H1 (cell line): ENCODE results near the gene BABAM1. TPM values are rescaled to one million over a fixed set of nuclear protein-coding genes. Genes with fewer than 3 reads are reported as not detected.

Source experiments
- CTCF ChIA-PET: fragments of 300-600 bp; sonication (Branson Sonifier 250); formaldehyde crosslinking; loops from one replicate; lab custom pipeline; 2021; ENCODE audit not compliant: partially characterized antibody; lab: Charles Lee
- POLR2A ChIA-PET: fragments of 300-600 bp; sonication (Branson Sonifier 250); formaldehyde crosslinking; loops from one replicate; lab custom pipeline; 2021; ENCODE audit warnings: inconsistent platforms; ENCODE audit not compliant: partially characterized antibody; lab: Charles Lee
- DNase-seq, 2 experiments: peaks; one replicate each; pipeline versions ENCODE4 v3.0.0 to v3.0.0-alpha.2; 2010 to 2022; ENCODE audit warnings: low spot score in 2 of 2, low read depth in 1 of 2, mixed read lengths in 1 of 2
- FAIRE-seq: peaks from 2 replicates; lab custom pipeline; 2011; peaks lifted over from hg19 to GRCh38; lab: Jason Lieb, UNC
- H2AFZ ChIP-seq: 2 replicates; pipeline ENCODE4 v1.8.1; 2012; ENCODE audit warnings: low read length, inconsistent platforms
- H2AK5ac ChIP-seq: 2 replicates; pipeline ENCODE4 v1.6.1; 2013; ENCODE audit warnings: low read depth, low read length
- H2BK120ac ChIP-seq: replicated peaks from 2 replicates; pipeline ENCODE3; 2013; ENCODE audit warnings: low read depth, low read length, inconsistent platforms
- H2BK12ac ChIP-seq: 2 replicates; pipeline ENCODE4 v1.6.1; 2013; ENCODE audit warnings: low read depth, low read length
- H2BK15ac ChIP-seq: 2 replicates; pipeline ENCODE4 v1.6.1; 2013; ENCODE audit warnings: low read length
- H2BK20ac ChIP-seq: 2 replicates; pipeline ENCODE4 v1.6.1; 2013; ENCODE audit warnings: low read length
- H2BK5ac ChIP-seq: 2 replicates; pipeline ENCODE4 v1.6.1; 2013; ENCODE audit warnings: low read depth, low read length
- H3K14ac ChIP-seq: 2 replicates; pipeline ENCODE4 v1.6.1; 2013; ENCODE audit warnings: inconsistent platforms; ENCODE audit not compliant: insufficient read length
- H3K18ac ChIP-seq: 2 replicates; pipeline ENCODE4 v1.6.1; 2013; ENCODE audit warnings: low read length; ENCODE audit errors: extremely low read depth
- H3K23ac ChIP-seq: 2 replicates; pipeline ENCODE4 v1.6.1; 2013; ENCODE audit warnings: inconsistent platforms; ENCODE audit not compliant: insufficient read length
- H3K23me2 ChIP-seq: 2 replicates; pipeline ENCODE4 v1.6.1; 2013; ENCODE audit warnings: low read depth, low read length
- H3K27ac ChIP-seq: 2 replicates; pipeline ENCODE4 v1.6.1; 2011; ENCODE audit warnings: low read depth, low read length, inconsistent platforms
- H3K27me3 ChIP-seq, 4 experiments: replicated peaks in 1 of 4; 1 replicate in 1 of 4; 2 replicates in 3 of 4; pipeline versions ENCODE4 v1.6.1 to v1.8.1; 2011 to 2013; ENCODE audit warnings: low read length in 3 of 4, mild to moderate bottlenecking in 3 of 4, inconsistent platforms in 2 of 4, mixed read lengths in 2 of 4, moderate library complexity in 1 of 4; ENCODE audit not compliant: control insufficient read depth in 3 of 4, insufficient read depth in 3 of 4; ENCODE audit errors: extremely low read depth in 1 of 4
- H3K36me3 ChIP-seq, 4 experiments: 2 replicates each; pipeline versions ENCODE4 v1.6.1 to v1.8.1; 2011 to 2013; ENCODE audit warnings: mild to moderate bottlenecking in 4 of 4, low read length in 3 of 4, moderate library complexity in 2 of 4, control low read depth in 1 of 4, inconsistent platforms in 1 of 4; ENCODE audit not compliant: insufficient read depth in 4 of 4, control insufficient read depth in 2 of 4
- H3K4ac ChIP-seq: replicated peaks from 2 replicates; pipeline ENCODE3; 2013; ENCODE audit warnings: low read length, low read depth, mixed read lengths, inconsistent platforms; ENCODE audit not compliant: insufficient read length
- H3K4me1 ChIP-seq, 4 experiments: replicated peaks in 1 of 4; 1 replicate in 1 of 4; 2 replicates in 3 of 4; pipeline versions ENCODE4 v1.6.1 to v1.8.1; 2011 to 2013; ENCODE audit warnings: low read length in 3 of 4, inconsistent platforms in 2 of 4, mixed read lengths in 1 of 4; ENCODE audit not compliant: insufficient read depth in 4 of 4, control insufficient read depth in 3 of 4
- H3K4me2 ChIP-seq, 2 experiments: 2 replicates each; pipeline versions ENCODE4 v1.6.1 to v1.8.1; 2011 to 2013; ENCODE audit warnings: low read depth in 2 of 2, low read length in 2 of 2, control low read depth in 1 of 2, inconsistent platforms in 1 of 2, mild to moderate bottlenecking in 1 of 2; ENCODE audit not compliant: insufficient read depth in 1 of 2
- H3K4me3 ChIP-seq, 4 experiments: fragments of 200-600, 300-600 bp in 1 of 4; sonication (generic), shearing (Covaris generic), sonication (Bioruptor Twin) in 1 of 4; 2 replicates each; pipeline versions ENCODE4 v1.5.1 to v1.8.1; 2011 to 2016; ENCODE audit warnings: low read length in 4 of 4, low read depth in 3 of 4, control low read depth in 2 of 4, inconsistent platforms in 2 of 4, mild to moderate bottlenecking in 2 of 4, mixed read lengths in 1 of 4, moderate library complexity in 1 of 4; ENCODE audit not compliant: insufficient read depth in 2 of 4; ENCODE audit errors: extremely low read depth in 1 of 4
- H3K56ac ChIP-seq: replicated peaks from 2 replicates; pipeline ENCODE3; 2013; ENCODE audit warnings: low read depth, mild to moderate bottlenecking, mixed read lengths, low read length, inconsistent platforms; ENCODE audit not compliant: insufficient read length
- H3K79me1 ChIP-seq: 2 replicates; pipeline ENCODE4 v1.6.1; 2013; ENCODE audit warnings: low read depth, low read length, control low read depth
- H3K79me2 ChIP-seq, 2 experiments: 2 replicates each; pipeline versions ENCODE4 v1.6.1 to v1.8.1; 2012 to 2013; ENCODE audit warnings: low read length in 2 of 2, mild to moderate bottlenecking in 2 of 2, inconsistent platforms in 1 of 2; ENCODE audit not compliant: insufficient read depth in 2 of 2, control insufficient read depth in 1 of 2
- H3K9ac ChIP-seq, 4 experiments: replicated peaks in 1 of 4; 1 replicate in 1 of 4; 2 replicates in 3 of 4; pipeline versions ENCODE4 v1.6.1 to v1.8.1; 2011 to 2013; ENCODE audit warnings: low read depth in 3 of 4, low read length in 3 of 4, control low read depth in 2 of 4, mild to moderate bottlenecking in 2 of 4, moderate library complexity in 2 of 4, inconsistent platforms in 1 of 4; ENCODE audit errors: extremely low read depth in 1 of 4
- H3K9me3 ChIP-seq, 2 experiments: 2 replicates each; pipeline versions ENCODE4 v1.6.1 to v1.8.1; 2012 to 2013; ENCODE audit warnings: mild to moderate bottlenecking in 2 of 2, moderate library complexity in 2 of 2, control low read depth in 1 of 2, inconsistent platforms in 1 of 2, low read depth in 1 of 2, low read length in 1 of 2, mixed read lengths in 1 of 2; ENCODE audit not compliant: insufficient read depth in 2 of 2
- H4K20me1 ChIP-seq, 2 experiments: replicated peaks in 1 of 2; 2 replicates each; pipeline versions ENCODE3 to v1.8.1; 2011 to 2013; ENCODE audit warnings: inconsistent platforms in 2 of 2, low read length in 2 of 2, mild to moderate bottlenecking in 1 of 2; ENCODE audit not compliant: insufficient read depth in 2 of 2, control insufficient read depth in 1 of 2
- H4K5ac ChIP-seq: 2 replicates; pipeline ENCODE4 v1.6.1; 2013; ENCODE audit warnings: low read length, low read depth, mixed read lengths, inconsistent platforms; ENCODE audit not compliant: insufficient read length
- H4K8ac ChIP-seq: 2 replicates; pipeline ENCODE4 v1.8.0; 2013; ENCODE audit warnings: mild to moderate bottlenecking, moderate library complexity, low read length, inconsistent platforms; ENCODE audit not compliant: insufficient read depth; ENCODE audit errors: extremely low read depth
- H4K91ac ChIP-seq: replicated peaks from 2 replicates; pipeline ENCODE3; 2013; ENCODE audit warnings: low read length, mixed read lengths, inconsistent platforms; ENCODE audit not compliant: insufficient read length
- E2F6 ChIP-seq: IDR thresholded peaks from 2 replicates; pipeline ENCODE4 v1.6.1; 2012; ENCODE audit warnings: inconsistent platforms
- GABPA ChIP-seq: IDR thresholded peaks from 2 replicates; pipeline ENCODE4 v1.6.1; 2011; ENCODE audit warnings: mild to moderate bottlenecking, low read length, moderate library complexity, borderline replicate concordance; ENCODE audit not compliant: insufficient read depth
- HDAC6 ChIP-seq: IDR thresholded peaks from one replicate; pipeline ENCODE4 v1.7.1; 2012; ENCODE audit warnings: low read depth, mild to moderate bottlenecking, inconsistent platforms, low read length, moderate library complexity
- MAFK ChIP-seq: IDR thresholded peaks from 2 replicates; pipeline ENCODE4 v1.6.1; 2012; ENCODE audit warnings: low read depth, mild to moderate bottlenecking, improper control_type of control experiment, low read length
- WGBS, 2 experiments: shearing (Covaris generic) in 1 of 2; methylation state at CpG; one replicate each; pipeline versions ENCODE4 v1.1.6 to v1.1.7; 2013 to 2015; ENCODE audit warnings: low lambda C conversion rate in 2 of 2, mixed read lengths in 2 of 2, inconsistent platforms in 1 of 2, low coverage in 1 of 2, missing lambda C conversion rate in 1 of 2; ENCODE audit not compliant: insufficient replicate concordance in 2 of 2, insufficient coverage in 1 of 2, insufficient read length in 1 of 2; ENCODE audit errors: extremely low coverage in 1 of 2, missing lambda C conversion rate in 1 of 2; 5-methylcytosine and 5-hydroxymethylcytosine counted together
- polyA plus RNA-seq, 7 experiments: library from polyadenylated mRNA; depleted of rRNA in 3 of 7; stranded (reverse) in 5 of 7; unstranded in 2 of 7; fragments of >200 nt in 5 of 7; fragments of 200-250 nt in 2 of 7; gene quantifications; 1 replicate in 5 of 7; 2 replicates in 1 of 7; 4 replicates in 1 of 7; pipeline versions ENCODE4 v1.2.1 to v1.2.3, GENCODE V29; 2011 to 2013; ENCODE audit warnings: missing spikeins in 2 of 7, mixed read lengths in 2 of 7
- total RNA-seq: library from RNA; stranded (reverse); fragmentation: NEBNext Ultra II Directional; extraction: Animal tissue kit (Norgen Biotek cat#: 25700); gene quantifications from 2 replicates; pipeline ENCODE4 v1.2.1, GENCODE V29; 2021

The BABAM1 gene
- total and polyA plus RNA-seq, 2 of the 8 experiments (the other 6 are each of a cell fraction or from before 2014, with no cell fraction given): 127 to 133 TPM

DNA sequence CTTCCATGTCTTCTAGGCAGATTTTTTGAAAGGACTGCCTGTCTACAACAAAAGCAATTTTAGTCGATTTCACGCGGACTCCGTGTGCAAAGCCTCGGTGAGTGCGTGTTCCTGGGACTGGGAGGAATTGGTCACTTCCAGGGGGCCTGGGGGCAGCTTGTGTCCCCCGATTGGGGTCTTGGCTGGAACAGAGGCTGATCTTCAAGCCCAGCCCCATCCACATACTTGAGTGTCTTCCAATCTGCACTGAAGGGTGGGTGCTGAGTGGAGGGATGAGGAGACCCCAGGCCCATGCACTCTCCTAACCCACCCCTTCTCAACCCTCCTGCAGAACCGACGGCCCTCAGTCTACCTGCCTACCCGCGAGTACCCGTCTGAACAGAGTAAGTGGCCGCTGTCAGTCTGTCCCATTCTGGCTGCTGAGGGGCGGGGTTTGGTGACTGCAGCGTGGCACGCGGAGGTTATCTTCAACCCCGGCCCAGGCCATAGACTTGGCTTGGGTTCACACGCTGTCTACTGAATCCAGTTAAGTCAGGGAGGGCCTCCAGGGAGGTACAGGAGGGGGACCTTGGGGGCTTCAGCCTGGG, 46.9 kb downstream of the BABAM1 start:
- ChIA-PET POLR2A (interaction anchor here (1.2 to 18.5 kb wide), 3 partner anchors 8 to 21 kb away, joined by 5 to 329 read pairs (median 9); partner anchors contain the start of gene ANO8), CTCF (interaction anchor here (1.6 kb wide), 1 partner anchor 8 kb away, joined by 4 read pairs; no protein-coding TSS in a partner anchor)
- H3K23me2 ChIP-seq: peaks cover 5% of the 10 kb centered on the region
- H2BK15ac ChIP-seq: no peak overlapping the region
- H3K4me2 ChIP-seq: no peak overlapping the region
- WGBS, 2 experiments: 94% methylated on average over 19 of the region's 19 CpGs; no CpG with 5 or more reads in 1 of the 2 experiments
- FAIRE-seq (no peak), DNase-seq (no peak)
- no peak overlapping the region for H2BK120ac ChIP-seq
- H4K5ac ChIP-seq: no peak overlapping the region
- H4K8ac ChIP-seq: no peak overlapping the region
- no peaks in the 10 kb centered on the region for H3K27me3 ChIP-seq
- no peak overlapping the region for H3K56ac ChIP-seq
- TF ChIP-seq E2F6 (no peak), HDAC6 (no peak), MAFK (no peak), GABPA (no peak)
- peaks cover 2 to 13% (median 5%) of the 10 kb centered on the region in 4 experiments; a peak in 5 of 7 replicates for H3K4me1 ChIP-seq
- no peak overlapping the region for H3K18ac ChIP-seq
- no peak overlapping the region for H3K4me3 ChIP-seq
- H3K4ac ChIP-seq: no peak overlapping the region
- no peak overlapping the region for H3K27ac ChIP-seq
- H2BK5ac ChIP-seq: no peak overlapping the region
- H3K9ac ChIP-seq: no peak overlapping the region
- H2BK12ac ChIP-seq: no peak overlapping the region
- peaks cover 8 to 32% of the 10 kb centered on the region in 2 experiments; a peak in 3 of 4 replicates for H3K79me2 ChIP-seq
- H3K23ac ChIP-seq: no peak overlapping the region
- peaks cover 21% of the 10 kb centered on the region for H3K79me1 ChIP-seq
- peaks cover 4 to 21% (median 12%) of the 10 kb centered on the region in 4 experiments for H3K36me3 ChIP-seq
- no peak overlapping the region for H3K14ac ChIP-seq
- H2AK5ac ChIP-seq: no peak overlapping the region
- H4K91ac ChIP-seq: no peak overlapping the region
- no peak overlapping the region for H2BK20ac ChIP-seq
- no peak overlapping the region for H2AFZ ChIP-seq
- no peaks in the 10 kb centered on the region for H3K9me3 ChIP-seq
- H4K20me1 ChIP-seq: peaks cover 0 to 14% of the 10 kb centered on the region in 2 experiments
